GM18867 (cell line): ENCODE measurements around the gene TRIM31.

ENCODE experiments used
- ATAC-seq: cut with Tn5 transposase; IDR thresholded peaks from one replicate; pipeline ENCODE4 v1.9.1; 2021; ENCODE audit warnings: mild to moderate bottlenecking, moderate library complexity; ENCODE audit not compliant: unreplicated experiment

TRIM31 gene

GRCh38 chr6:30055513-30055912 lies 57.4 kb downstream of the TRIM31 start:
- ATAC-seq, result no peak

- ATAC-seq, result no peak
Observed at GRCh38 chr6:30053682-30054081, 59.2 kb downstream of the TRIM31 start.
